HepG2 (cell line): ENCODE data around the gene FAM131A. TPM values are rescaled to one million over a fixed set of nuclear protein-coding genes. Genes with fewer than 3 reads are reported as not detected.

Experiments
- ARNT2 ChIP-seq: sonication (generic); formaldehyde crosslinking; IDR thresholded peaks from 2 replicates; pipeline ENCODE4 v1.8.0; 2022; ENCODE audit warnings: mild to moderate bottlenecking, low read depth, missing genetic modification reagents, moderate library complexity
- CEBPG ChIP-seq: IDR thresholded peaks from 2 replicates; pipeline ENCODE4 v1.6.1; 2016
- KAT2B ChIP-seq: fragments of 150-350 bp; IDR thresholded peaks from 2 replicates; pipeline ENCODE4 v1.6.1; 2014; ENCODE audit warnings: low read depth, low read length, borderline replicate concordance
- MED8 ChIP-seq: sonication (generic); formaldehyde crosslinking; IDR thresholded peaks from 2 replicates; pipeline ENCODE4 v1.8.1; 2023; ENCODE audit warnings: mild to moderate bottlenecking, missing genetic modification reagents; ENCODE audit not compliant: insufficient replicate concordance
- PAWR ChIP-seq: sonication (generic); formaldehyde crosslinking; IDR thresholded peaks from 2 replicates; pipeline ENCODE4 v1.4.0; 2020; ENCODE audit warnings: missing genetic modification reagents, mild to moderate bottlenecking, borderline replicate concordance
- PBX2 ChIP-seq: IDR thresholded peaks from 2 replicates; pipeline ENCODE4 v1.6.1; 2016; ENCODE audit warnings: control low read depth
- POLR2A ChIP-seq, 2 experiments: IDR thresholded peaks; 2 replicates each; pipeline ENCODE4 v1.6.1; 2011; ENCODE audit warnings: low read depth in 2 of 2, low read length in 2 of 2, mild to moderate bottlenecking in 1 of 2, moderate library complexity in 1 of 2; ENCODE audit not compliant: insufficient read depth in 1 of 2
- RFX5 ChIP-seq: IDR thresholded peaks from 2 replicates; pipeline ENCODE4 v1.6.1; 2011; ENCODE audit warnings: low read depth, low read length, improper control_type of control experiment
- TFAP4 ChIP-seq: sonication (generic); IDR thresholded peaks from 2 replicates; pipeline ENCODE4 v1.6.1; 2016; ENCODE audit warnings: low read depth, borderline replicate concordance
- TGIF2 ChIP-seq: IDR thresholded peaks from 2 replicates; pipeline ENCODE4 v1.6.1; 2016; ENCODE audit warnings: control low read depth, missing compliant biosample characterization
- YEATS4 ChIP-seq: sonication (generic); formaldehyde crosslinking; IDR thresholded peaks from 2 replicates; pipeline ENCODE4 v1.4.0; 2020; ENCODE audit warnings: missing genetic modification reagents, borderline replicate concordance
- ZNF331 ChIP-seq: sonication (generic); formaldehyde crosslinking; IDR thresholded peaks from 2 replicates; pipeline ENCODE4 v1.4.0; 2020; ENCODE audit warnings: missing genetic modification reagents
- ZNF773 ChIP-seq: sonication (generic); formaldehyde crosslinking; IDR thresholded peaks from 2 replicates; pipeline ENCODE4 v1.4.0; 2020; ENCODE audit warnings: missing genetic modification reagents, borderline replicate concordance
- ZNF776 ChIP-seq: sonication (generic); formaldehyde crosslinking; IDR thresholded peaks from 2 replicates; pipeline ENCODE4 v1.4.0; 2020; ENCODE audit warnings: mild to moderate bottlenecking, missing genetic modification reagents
- polyA plus RNA-seq, 8 experiments: library from polyadenylated mRNA; depleted of rRNA in 3 of 8; stranded (reverse) in 7 of 8; unstranded in 1 of 8; fragments of >200 nt; fragmentation: Illumina TruSeq in 4 of 8; extraction: Trizol in 4 of 8; gene quantifications; 2 replicates each; pipeline versions ENCODE4 v1.2.1 to v1.2.3, GENCODE V29; 2011 to 2016; ENCODE audit warnings: low read depth in 4 of 8, missing spikeins in 1 of 8, mixed read lengths in 1 of 8; ENCODE audit not compliant: insufficient read depth in 1 of 8
- total RNA-seq, 5 experiments: library from RNA; depleted of rRNA; stranded (reverse); fragments of >200 nt; fragmentation: Illumina TruSeq; extraction: Trizol; gene quantifications; 2 replicates each; pipeline ENCODE4 v1.2.3, GENCODE V29; 2016; ENCODE audit warnings: low read depth in 1 of 5
- TF ChIP-seq, protein P1 (sequence below): sonication (generic); formaldehyde crosslinking; IDR thresholded peaks from 2 replicates; pipeline ENCODE4 v1.4.0; 2020; ENCODE audit warnings: missing genetic modification reagents
- TF ChIP-seq, protein P2 (sequence below): sonication (generic); formaldehyde crosslinking; IDR thresholded peaks from 2 replicates; pipeline ENCODE4 v1.5.0; 2020; ENCODE audit warnings: missing genetic modification reagents

The FAM131A gene
- total and polyA plus RNA-seq, 2 of the 13 experiments (the other 11 are each of a cell fraction or from before 2014, with no cell fraction given) = 9.2 to 9.3 TPM

DNA sequence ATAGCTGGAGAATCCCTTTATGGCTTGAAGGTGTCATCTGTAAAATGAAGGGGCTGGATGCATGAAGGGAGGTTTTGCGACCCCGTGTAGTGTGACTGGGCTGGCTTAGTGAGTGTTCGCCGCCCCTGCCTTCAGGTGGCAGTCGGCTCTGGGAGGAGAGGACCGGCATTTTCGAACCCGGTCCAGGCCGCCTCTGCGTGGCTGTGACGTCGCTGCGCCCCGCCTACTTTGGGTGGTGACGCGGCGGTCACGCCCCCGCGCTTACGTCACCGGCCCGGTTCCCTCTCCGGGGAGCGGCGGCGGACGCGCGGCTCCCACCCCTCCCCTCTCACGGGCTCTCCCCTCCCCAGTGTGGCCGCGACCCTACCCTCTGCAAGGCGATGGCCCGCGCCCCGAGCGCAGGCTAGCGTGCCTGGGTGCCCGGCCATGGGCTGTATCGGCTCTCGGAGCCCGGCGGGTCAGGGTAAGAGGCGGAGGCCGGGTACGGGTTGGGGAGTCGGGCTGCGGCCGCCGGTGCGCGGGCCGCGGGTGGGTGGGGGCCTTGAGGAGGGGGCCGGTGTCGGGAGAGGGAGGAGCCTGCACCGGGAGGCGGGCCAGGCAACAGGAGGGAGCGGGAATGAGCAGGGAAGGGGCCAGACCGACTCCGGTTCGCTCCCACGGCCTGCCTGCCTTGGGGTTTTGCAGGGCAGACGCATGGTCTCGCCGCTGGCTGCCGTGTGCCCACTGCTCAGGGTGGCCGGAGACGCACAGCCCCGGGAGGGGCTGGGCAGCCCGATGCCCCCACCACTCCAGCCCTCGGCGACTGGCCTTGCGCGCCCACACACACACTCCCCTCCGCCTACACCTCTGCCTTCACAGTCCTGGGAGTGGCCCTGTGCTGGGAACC is 1.5 kb upstream of the FAM131A start (continued):
- TF ChIP-seq, protein P1, sequence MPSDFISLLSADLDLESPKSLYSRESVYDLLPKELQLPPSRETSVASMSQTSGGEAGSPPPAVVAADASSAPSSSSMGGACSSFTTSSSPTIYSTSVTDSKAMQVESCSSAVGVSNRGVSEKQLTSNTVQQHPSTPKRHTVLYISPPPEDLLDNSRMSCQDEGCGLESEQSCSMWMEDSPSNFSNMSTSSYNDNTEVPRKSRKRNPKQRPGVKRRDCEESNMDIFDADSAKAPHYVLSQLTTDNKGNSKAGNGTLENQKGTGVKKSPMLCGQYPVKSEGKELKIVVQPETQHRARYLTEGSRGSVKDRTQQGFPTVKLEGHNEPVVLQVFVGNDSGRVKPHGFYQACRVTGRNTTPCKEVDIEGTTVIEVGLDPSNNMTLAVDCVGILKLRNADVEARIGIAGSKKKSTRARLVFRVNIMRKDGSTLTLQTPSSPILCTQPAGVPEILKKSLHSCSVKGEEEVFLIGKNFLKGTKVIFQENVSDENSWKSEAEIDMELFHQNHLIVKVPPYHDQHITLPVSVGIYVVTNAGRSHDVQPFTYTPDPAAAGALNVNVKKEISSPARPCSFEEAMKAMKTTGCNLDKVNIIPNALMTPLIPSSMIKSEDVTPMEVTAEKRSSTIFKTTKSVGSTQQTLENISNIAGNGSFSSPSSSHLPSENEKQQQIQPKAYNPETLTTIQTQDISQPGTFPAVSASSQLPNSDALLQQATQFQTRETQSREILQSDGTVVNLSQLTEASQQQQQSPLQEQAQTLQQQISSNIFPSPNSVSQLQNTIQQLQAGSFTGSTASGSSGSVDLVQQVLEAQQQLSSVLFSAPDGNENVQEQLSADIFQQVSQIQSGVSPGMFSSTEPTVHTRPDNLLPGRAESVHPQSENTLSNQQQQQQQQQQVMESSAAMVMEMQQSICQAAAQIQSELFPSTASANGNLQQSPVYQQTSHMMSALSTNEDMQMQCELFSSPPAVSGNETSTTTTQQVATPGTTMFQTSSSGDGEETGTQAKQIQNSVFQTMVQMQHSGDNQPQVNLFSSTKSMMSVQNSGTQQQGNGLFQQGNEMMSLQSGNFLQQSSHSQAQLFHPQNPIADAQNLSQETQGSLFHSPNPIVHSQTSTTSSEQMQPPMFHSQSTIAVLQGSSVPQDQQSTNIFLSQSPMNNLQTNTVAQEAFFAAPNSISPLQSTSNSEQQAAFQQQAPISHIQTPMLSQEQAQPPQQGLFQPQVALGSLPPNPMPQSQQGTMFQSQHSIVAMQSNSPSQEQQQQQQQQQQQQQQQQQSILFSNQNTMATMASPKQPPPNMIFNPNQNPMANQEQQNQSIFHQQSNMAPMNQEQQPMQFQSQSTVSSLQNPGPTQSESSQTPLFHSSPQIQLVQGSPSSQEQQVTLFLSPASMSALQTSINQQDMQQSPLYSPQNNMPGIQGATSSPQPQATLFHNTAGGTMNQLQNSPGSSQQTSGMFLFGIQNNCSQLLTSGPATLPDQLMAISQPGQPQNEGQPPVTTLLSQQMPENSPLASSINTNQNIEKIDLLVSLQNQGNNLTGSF = no peak
- TF ChIP-seq POLR2A (IDR thresholded peaks at IDR 0.05; ENCODE audit: insufficient read depth in 1 of 2, low read depth in 2 of 2, low read length in 2 of 2) (peak; percentile 18 to 67; a peak in 3 of 4 replicates), CEBPG (CRISPR knock-in tag) (peak; percentile 63), PBX2 (CRISPR knock-in tag) (no peak), ZNF776 (CRISPR knock-in tag) (peak; percentile 44; the same call in 1 of the 2 replicates), PAWR (CRISPR knock-in tag) (no peak), KAT2B (no peak), MED8 (CRISPR knock-in tag) (no peak), ARNT2 (CRISPR knock-in tag) (peak; percentile 77), YEATS4 (CRISPR knock-in tag) (no peak), RFX5 (0 out of 2 replicates have a peak, but pooled peaks have one; percentile 30), ZNF331 (CRISPR knock-in tag) (0 out of 2 replicates have a peak, but pooled peaks have one; percentile 26), TFAP4 (no peak), ZNF773 (CRISPR knock-in tag) (no peak), TGIF2 (CRISPR knock-in tag) (no peak)
- TF ChIP-seq, protein P2, sequence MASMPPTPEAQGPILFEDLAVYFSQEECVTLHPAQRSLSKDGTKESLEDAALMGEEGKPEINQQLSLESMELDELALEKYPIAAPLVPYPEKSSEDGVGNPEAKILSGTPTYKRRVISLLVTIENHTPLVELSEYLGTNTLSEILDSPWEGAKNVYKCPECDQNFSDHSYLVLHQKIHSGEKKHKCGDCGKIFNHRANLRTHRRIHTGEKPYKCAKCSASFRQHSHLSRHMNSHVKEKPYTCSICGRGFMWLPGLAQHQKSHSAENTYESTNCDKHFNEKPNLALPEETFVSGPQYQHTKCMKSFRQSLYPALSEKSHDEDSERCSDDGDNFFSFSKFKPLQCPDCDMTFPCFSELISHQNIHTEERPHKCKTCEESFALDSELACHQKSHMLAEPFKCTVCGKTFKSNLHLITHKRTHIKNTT (CRISPR knock-in tag) = no peak
